ENCODE data around the gene SGCD. TPM values are rescaled to one million over a fixed set of nuclear protein-coding genes. Genes with fewer than 3 reads are reported as not detected.

SGCD gene
- total and polyA plus RNA-seq, 2 of the 4 experiments (the other 2 are of a cell fraction) = 5.8 to 10.6 TPM

DNA sequence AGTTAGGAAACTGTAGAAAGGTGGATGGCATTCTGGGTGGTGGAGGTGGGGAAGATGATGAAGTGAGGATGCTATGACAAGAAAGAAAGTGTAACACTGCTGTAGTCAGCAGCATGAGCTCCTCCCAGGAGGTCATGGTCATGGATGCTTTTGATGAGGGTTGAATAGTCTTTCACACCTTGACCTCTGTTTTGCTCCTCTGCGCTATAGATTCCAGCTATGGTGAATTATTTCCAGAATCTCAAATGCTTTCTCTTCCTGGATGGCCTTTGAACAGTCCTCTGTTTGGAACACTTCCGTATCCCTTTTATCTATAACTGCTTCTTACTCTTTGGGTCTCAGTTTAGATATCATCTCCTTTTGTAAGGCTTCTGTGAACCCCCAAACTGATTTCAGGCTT is 357.3 kb downstream of the SGCD start:
- H2AK5ac ChIP-seq (ENCODE audit: low read depth, low read length) = no peak overlapping the region
- DNase-seq = no peak
- BruUV-seq (replicated peaks) = no TSS peak
- no peak overlapping the region for H3K4ac ChIP-seq (ENCODE audit: low read depth, low read length)
- H2BK120ac ChIP-seq (ENCODE audit: low read depth, low read length) = no peak overlapping the region
- ATAC-seq (ENCODE audit: low read depth) = no peak
- H2AK9ac ChIP-seq (replicated peaks; ENCODE audit: low read depth, low read length, poor library complexity) = no peak overlapping the region
- no peak overlapping the region for H3K9ac ChIP-seq (ENCODE audit: low read depth, low read length)
- dilution Hi-C loops (cut with HindIII; ENCODE audit: low sequenced_read_pairs, unreplicated experiment) = no loop called here
- H3K4me3 ChIP-seq (ENCODE audit: insufficient read depth, low read depth, low read length) = no peak overlapping the region
- no peaks in the 10 kb centered on the region for H3K4me1 ChIP-seq (ENCODE audit: control insufficient read depth, insufficient read depth, low read length)
- H3K36me3 ChIP-seq (ENCODE audit: control insufficient read depth, insufficient read depth, low read length) = no peaks in the 10 kb centered on the region
- no peak overlapping the region for H2AFZ ChIP-seq (replicated peaks; ENCODE audit: low read length, poor library complexity)
- H4K91ac ChIP-seq (ENCODE audit: insufficient read depth, low read depth, low read length) = no peak overlapping the region
- no peak overlapping the region for H2BK20ac ChIP-seq (ENCODE audit: low read depth, low read length)
- H4K5ac ChIP-seq (ENCODE audit: low read depth, low read length) = no peak overlapping the region
- no peak overlapping the region for H3K18ac ChIP-seq (ENCODE audit: low read depth, low read length)
- WGBS, 2 experiments (ENCODE audit: extremely low coverage in 2 of 2, insufficient read length in 1 of 2) = 100% methylated on average over 1 of the region's 2 CpGs; no CpG with 5 or more reads in 1 of the 2 experiments
- ChIA-PET POLR2A (ENCODE audit: unreplicated experiment) (no interaction called here), CTCF (no interaction called here)
- in situ Hi-C loops (cut with MboI; ENCODE audit: low sequenced_read_pairs) = no loop called here
- H3K56ac ChIP-seq (ENCODE audit: extremely low read depth, insufficient read depth, low read length) = no peak overlapping the region
- H3K14ac ChIP-seq (replicated peaks; ENCODE audit: low read depth, low read length) = no peak overlapping the region
- H3K27ac ChIP-seq (ENCODE audit: insufficient read depth, low read length) = no peak overlapping the region
- intact Hi-C loops (cut with micrococcal nuclease) = no loop called here
- H3K27me3 ChIP-seq (ENCODE audit: control insufficient read depth, insufficient read depth, low read length) = no peaks in the 10 kb centered on the region
- no peaks in the 10 kb centered on the region for H3K79me1 ChIP-seq (ENCODE audit: low read depth in 1 of 2, low read length in 2 of 2)
- no peaks in the 10 kb centered on the region for H3K9me3 ChIP-seq (ENCODE audit: control insufficient read depth, insufficient read depth, low read length)
- TF ChIP-seq BHLHE40 (IDR thresholded peaks at IDR 0.05; ENCODE audit: low read depth, low read length) (no peak), CHD1 (IDR thresholded peaks at IDR 0.05; ENCODE audit: low read depth, low read length) (no peak), CEBPB (IDR thresholded peaks at IDR 0.05; ENCODE audit: low read depth, low read length) (no peak), NFE2L2 (IDR thresholded peaks at IDR 0.05; ENCODE audit: low read depth, low read length) (no peak), RCOR1 (IDR thresholded peaks at IDR 0.05; ENCODE audit: insufficient replicate concordance, low read length) (no peak), RFX5 (IDR thresholded peaks at IDR 0.05; ENCODE audit: low read depth, low read length) (no peak), MAZ (IDR thresholded peaks at IDR 0.05; ENCODE audit: borderline replicate concordance, low read depth, low read length) (no peak), RAD21 (IDR thresholded peaks at IDR 0.05; ENCODE audit: low read length) (no peak), SMC3 (IDR thresholded peaks at IDR 0.05; ENCODE audit: low read depth, low read length) (no peak), FOS (IDR thresholded peaks at IDR 0.05; ENCODE audit: low read depth, low read length) (no peak), MAFK (IDR thresholded peaks at IDR 0.05; ENCODE audit: low read depth, low read length) (no peak), POLR2A (IDR thresholded peaks at IDR 0.05; ENCODE audit: low read depth, low read length) (no peak)
- TF ChIP-seq, protein P1, sequence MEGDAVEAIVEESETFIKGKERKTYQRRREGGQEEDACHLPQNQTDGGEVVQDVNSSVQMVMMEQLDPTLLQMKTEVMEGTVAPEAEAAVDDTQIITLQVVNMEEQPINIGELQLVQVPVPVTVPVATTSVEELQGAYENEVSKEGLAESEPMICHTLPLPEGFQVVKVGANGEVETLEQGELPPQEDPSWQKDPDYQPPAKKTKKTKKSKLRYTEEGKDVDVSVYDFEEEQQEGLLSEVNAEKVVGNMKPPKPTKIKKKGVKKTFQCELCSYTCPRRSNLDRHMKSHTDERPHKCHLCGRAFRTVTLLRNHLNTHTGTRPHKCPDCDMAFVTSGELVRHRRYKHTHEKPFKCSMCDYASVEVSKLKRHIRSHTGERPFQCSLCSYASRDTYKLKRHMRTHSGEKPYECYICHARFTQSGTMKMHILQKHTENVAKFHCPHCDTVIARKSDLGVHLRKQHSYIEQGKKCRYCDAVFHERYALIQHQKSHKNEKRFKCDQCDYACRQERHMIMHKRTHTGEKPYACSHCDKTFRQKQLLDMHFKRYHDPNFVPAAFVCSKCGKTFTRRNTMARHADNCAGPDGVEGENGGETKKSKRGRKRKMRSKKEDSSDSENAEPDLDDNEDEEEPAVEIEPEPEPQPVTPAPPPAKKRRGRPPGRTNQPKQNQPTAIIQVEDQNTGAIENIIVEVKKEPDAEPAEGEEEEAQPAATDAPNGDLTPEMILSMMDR (conservative IDR thresholded peaks at IDR 0.05; ENCODE audit: low read depth, low read length) = no peak
- TF ChIP-seq, protein P2, sequence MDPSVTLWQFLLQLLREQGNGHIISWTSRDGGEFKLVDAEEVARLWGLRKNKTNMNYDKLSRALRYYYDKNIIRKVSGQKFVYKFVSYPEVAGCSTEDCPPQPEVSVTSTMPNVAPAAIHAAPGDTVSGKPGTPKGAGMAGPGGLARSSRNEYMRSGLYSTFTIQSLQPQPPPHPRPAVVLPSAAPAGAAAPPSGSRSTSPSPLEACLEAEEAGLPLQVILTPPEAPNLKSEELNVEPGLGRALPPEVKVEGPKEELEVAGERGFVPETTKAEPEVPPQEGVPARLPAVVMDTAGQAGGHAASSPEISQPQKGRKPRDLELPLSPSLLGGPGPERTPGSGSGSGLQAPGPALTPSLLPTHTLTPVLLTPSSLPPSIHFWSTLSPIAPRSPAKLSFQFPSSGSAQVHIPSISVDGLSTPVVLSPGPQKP (IDR thresholded peaks at IDR 0.05; ENCODE audit: borderline replicate concordance, low read depth, low read length) = no peak
- TF ChIP-seq, protein P3, sequence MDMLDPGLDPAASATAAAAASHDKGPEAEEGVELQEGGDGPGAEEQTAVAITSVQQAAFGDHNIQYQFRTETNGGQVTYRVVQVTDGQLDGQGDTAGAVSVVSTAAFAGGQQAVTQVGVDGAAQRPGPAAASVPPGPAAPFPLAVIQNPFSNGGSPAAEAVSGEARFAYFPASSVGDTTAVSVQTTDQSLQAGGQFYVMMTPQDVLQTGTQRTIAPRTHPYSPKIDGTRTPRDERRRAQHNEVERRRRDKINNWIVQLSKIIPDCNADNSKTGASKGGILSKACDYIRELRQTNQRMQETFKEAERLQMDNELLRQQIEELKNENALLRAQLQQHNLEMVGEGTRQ (IDR thresholded peaks at IDR 0.05; ENCODE audit: low read depth, low read length) = no peak
- H3K9me1 ChIP-seq (ENCODE audit: insufficient read depth, low read length) = no peaks in the 10 kb centered on the region
- no peak overlapping the region for H4K8ac ChIP-seq (ENCODE audit: low read depth in 2 of 2, low read length in 2 of 2)
- no peaks in the 10 kb centered on the region for H4K20me1 ChIP-seq (ENCODE audit: insufficient read depth, low read length)
- H2BK15ac ChIP-seq (ENCODE audit: low read depth, low read length) = no peak overlapping the region
- no peak overlapping the region for H3K4me2 ChIP-seq (ENCODE audit: low read depth, low read length)
- H3K23ac ChIP-seq (ENCODE audit: low read depth, low read length) = no peak overlapping the region
- no peak overlapping the region for H2BK5ac ChIP-seq (ENCODE audit: low read depth, low read length, poor library complexity, severe bottlenecking)

Data from IMR-90 (cell line).